Mesenchymal stem cell (in vitro differentiated cells and primary cell): Measurements from ENCODE around the gene ANKRD45. TPM values are rescaled to one million over a fixed set of nuclear protein-coding genes. Genes with fewer than 3 reads are reported as not detected.

Source experiments
- DNase-seq: peaks from one replicate; pipeline ENCODE4 v3.0.0-alpha.2; 2013
- H2AFZ ChIP-seq: one replicate; pipeline ENCODE4 v1.6.1; 2013; ENCODE audit warnings: low read depth, mild to moderate bottlenecking, control low read depth, inconsistent platforms, low read length, moderate library complexity
- H2AK5ac ChIP-seq: 2 replicates; pipeline ENCODE4 v1.6.1; 2013; ENCODE audit warnings: low read length, moderate library complexity, mild to moderate bottlenecking, inconsistent platforms; ENCODE audit not compliant: severe bottlenecking
- H2BK120ac ChIP-seq: one replicate; pipeline ENCODE4 v1.6.1; 2013; ENCODE audit warnings: low read depth, mild to moderate bottlenecking, inconsistent platforms, low read length, moderate library complexity
- H2BK12ac ChIP-seq, 2 experiments: one replicate each; pipeline ENCODE4 v1.6.1; 2013; ENCODE audit warnings: inconsistent platforms in 2 of 2, low read length in 2 of 2, mild to moderate bottlenecking in 2 of 2, moderate library complexity in 2 of 2, control low read depth in 1 of 2
- H2BK15ac ChIP-seq: one replicate; pipeline ENCODE4 v1.6.1; 2013; ENCODE audit warnings: mild to moderate bottlenecking, low read depth, inconsistent platforms; ENCODE audit not compliant: poor library complexity, severe bottlenecking
- H2BK5ac ChIP-seq: 2 replicates; pipeline ENCODE4 v1.6.1; 2013; ENCODE audit warnings: low read depth, mild to moderate bottlenecking, low read length, control low read depth, inconsistent platforms; ENCODE audit not compliant: poor library complexity, severe bottlenecking
- H3K14ac ChIP-seq, 2 experiments: one replicate each; pipeline ENCODE4 v1.6.1; 2013; ENCODE audit warnings: inconsistent platforms in 2 of 2, low read length in 2 of 2, control low read depth in 1 of 2, mild to moderate bottlenecking in 1 of 2, moderate library complexity in 1 of 2
- H3K18ac ChIP-seq, 2 experiments: one replicate each; pipeline ENCODE4 v1.6.1; 2013; ENCODE audit warnings: inconsistent platforms in 2 of 2, low read length in 2 of 2, control low read depth in 1 of 2, low read depth in 1 of 2, mild to moderate bottlenecking in 1 of 2
- H3K23ac ChIP-seq, 2 experiments: one replicate each; pipeline ENCODE4 v1.6.1; 2013; ENCODE audit warnings: inconsistent platforms in 2 of 2, low read length in 2 of 2, mild to moderate bottlenecking in 2 of 2, moderate library complexity in 2 of 2, control low read depth in 1 of 2
- H3K27ac ChIP-seq: 2 replicates; pipeline ENCODE4 v1.5.1; 2013; ENCODE audit warnings: mild to moderate bottlenecking, moderate library complexity, low read length, control low read depth, inconsistent platforms; ENCODE audit not compliant: poor library complexity, severe bottlenecking
- H3K27me3 ChIP-seq, 2 experiments: 2 replicates each; pipeline versions ENCODE4 v1.6.1 to v1.7.0; 2013; ENCODE audit warnings: low read length in 2 of 2, mild to moderate bottlenecking in 2 of 2, moderate library complexity in 2 of 2, control low read depth in 1 of 2, inconsistent platforms in 1 of 2; ENCODE audit not compliant: control insufficient read depth in 1 of 2, insufficient read depth in 1 of 2
- H3K36me3 ChIP-seq, 2 experiments: 2 replicates each; pipeline versions ENCODE4 v1.6.1 to v1.7.0; 2013; ENCODE audit warnings: low read length in 2 of 2, control low read depth in 1 of 2, inconsistent platforms in 1 of 2, low read depth in 1 of 2, mild to moderate bottlenecking in 1 of 2; ENCODE audit not compliant: insufficient read depth in 2 of 2, control insufficient read depth in 1 of 2
- H3K4ac ChIP-seq, 2 experiments: one replicate each; pipeline ENCODE4 v1.6.1; 2013; ENCODE audit warnings: inconsistent platforms in 2 of 2, low read length in 2 of 2, mild to moderate bottlenecking in 2 of 2, moderate library complexity in 2 of 2, control low read depth in 1 of 2, low read depth in 1 of 2
- H3K4me1 ChIP-seq: 2 replicates; pipeline ENCODE4 v1.6.1; 2013; ENCODE audit warnings: low read depth, low read length, control low read depth; ENCODE audit not compliant: control insufficient read depth, insufficient read depth
- H3K4me2 ChIP-seq: 2 replicates; pipeline ENCODE4 v1.6.1; 2013; ENCODE audit warnings: low read length, mild to moderate bottlenecking, inconsistent platforms; ENCODE audit not compliant: poor library complexity, severe bottlenecking
- H3K4me3 ChIP-seq, 2 experiments: 2 replicates each; pipeline versions ENCODE4 v1.5.1 to v1.7.0; 2013; ENCODE audit warnings: low read length in 2 of 2, mild to moderate bottlenecking in 2 of 2, control low read depth in 1 of 2, low read depth in 1 of 2; ENCODE audit not compliant: insufficient read depth in 1 of 2
- H3K79me1 ChIP-seq: replicated peaks from 2 replicates; pipeline ENCODE4 v1.6.1; 2013; ENCODE audit warnings: mild to moderate bottlenecking, control low read depth, low read length, inconsistent platforms; ENCODE audit not compliant: poor library complexity, severe bottlenecking
- H3K9ac ChIP-seq: 2 replicates; pipeline ENCODE4 v1.7.0; 2013; ENCODE audit warnings: mild to moderate bottlenecking, low read length, moderate library complexity
- H3K9me3 ChIP-seq: 2 replicates; pipeline ENCODE4 v1.7.0; 2013; ENCODE audit warnings: mild to moderate bottlenecking, low read length; ENCODE audit not compliant: control insufficient read depth
- H4K8ac ChIP-seq: one replicate; pipeline ENCODE4 v1.6.1; 2013; ENCODE audit warnings: inconsistent platforms, mild to moderate bottlenecking, low read length, moderate library complexity
- H4K91ac ChIP-seq: one replicate; pipeline ENCODE4 v1.6.1; 2013; ENCODE audit warnings: mild to moderate bottlenecking, low read length, inconsistent platforms
- WGBS: methylation state at CpG from one replicate; pipeline ENCODE4 v1.1.7; 2013; ENCODE audit warnings: mixed read lengths; 5-methylcytosine and 5-hydroxymethylcytosine counted together
- polyA plus RNA-seq, 2 experiments: library from polyadenylated mRNA; stranded (reverse); fragments of 200-250 nt; gene quantifications; one replicate each; pipeline ENCODE4 v1.2.3, GENCODE V29; 2013

Gene ANKRD45, protein sequence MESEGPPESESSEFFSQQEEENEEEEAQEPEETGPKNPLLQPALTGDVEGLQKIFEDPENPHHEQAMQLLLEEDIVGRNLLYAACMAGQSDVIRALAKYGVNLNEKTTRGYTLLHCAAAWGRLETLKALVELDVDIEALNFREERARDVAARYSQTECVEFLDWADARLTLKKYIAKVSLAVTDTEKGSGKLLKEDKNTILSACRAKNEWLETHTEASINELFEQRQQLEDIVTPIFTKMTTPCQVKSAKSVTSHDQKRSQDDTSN
- polyA plus RNA-seq (2013, experiment 1 of 2): 0.08 TPM
- not detected for polyA plus RNA-seq (2013, experiment 2 of 2)

DNA sequence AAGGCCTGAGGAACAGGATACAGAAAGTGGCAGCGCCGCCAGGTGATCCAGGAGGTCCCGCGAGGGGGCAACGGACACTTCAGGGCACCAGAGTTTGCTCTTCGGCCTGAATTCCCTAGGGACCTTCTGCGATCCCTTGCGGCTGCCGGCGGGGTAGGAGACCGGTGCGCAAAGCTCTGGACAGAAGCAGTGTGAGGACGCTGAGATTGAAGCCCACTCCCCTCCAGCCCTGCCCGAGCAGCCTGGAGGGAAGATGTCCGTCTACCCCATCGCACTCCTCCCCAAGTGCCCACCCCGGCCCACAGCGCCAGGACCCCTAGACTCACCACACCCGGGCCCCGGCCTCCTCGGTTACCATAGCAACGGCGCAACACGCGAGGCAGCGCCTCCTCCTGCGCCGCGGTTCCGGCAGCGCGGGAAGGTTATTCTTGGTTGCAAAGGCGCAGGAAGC lies at the start of gene ANKRD45:
Gene ANKRD45 (minus strand): TSS at position 361 of the 451 bp plus-strand sequence. CDS start 10,433 bp downstream, outside the sequence.
- DNase-seq: peak; percentile 35
- H3K23ac ChIP-seq: no peak within 1 kb of the TSS
- H4K8ac ChIP-seq: no peak within 1 kb of the TSS
- no peak within 1 kb of the TSS for H4K91ac ChIP-seq
- peaks cover 4% of the 10 kb centered on the region for H3K4me1 ChIP-seq
- H2BK5ac ChIP-seq: no peak within 1 kb of the TSS
- H2BK120ac ChIP-seq: no peak within 1 kb of the TSS
- no peak within 1 kb of the TSS for H3K18ac ChIP-seq
- no peaks in the 10 kb centered on the region for H3K36me3 ChIP-seq
- H3K14ac ChIP-seq: no peak within 1 kb of the TSS
- H2AFZ ChIP-seq: peak within 1 kb of the TSS; percentile 60
- peak within 1 kb of the TSS; percentile 87 for H3K9ac ChIP-seq
- peaks cover 0 to 17% of the 10 kb centered on the region in 2 experiments for H3K27me3 ChIP-seq
- no peak within 1 kb of the TSS for H3K4ac ChIP-seq
- H2BK15ac ChIP-seq: no peak within 1 kb of the TSS
- H2BK12ac ChIP-seq: no peak within 1 kb of the TSS
- no peaks in the 10 kb centered on the region for H3K9me3 ChIP-seq
- WGBS: 8% methylated on average over 33 of the region's 33 CpGs
- no peak within 1 kb of the TSS for H3K27ac ChIP-seq
- peak within 1 kb of the TSS; percentile 69 to 79 for H3K4me3 ChIP-seq
- no peak within 1 kb of the TSS for H2AK5ac ChIP-seq
- no peaks in the 10 kb centered on the region for H3K79me1 ChIP-seq
- H3K4me2 ChIP-seq: peak within 1 kb of the TSS; percentile 91

DNA sequence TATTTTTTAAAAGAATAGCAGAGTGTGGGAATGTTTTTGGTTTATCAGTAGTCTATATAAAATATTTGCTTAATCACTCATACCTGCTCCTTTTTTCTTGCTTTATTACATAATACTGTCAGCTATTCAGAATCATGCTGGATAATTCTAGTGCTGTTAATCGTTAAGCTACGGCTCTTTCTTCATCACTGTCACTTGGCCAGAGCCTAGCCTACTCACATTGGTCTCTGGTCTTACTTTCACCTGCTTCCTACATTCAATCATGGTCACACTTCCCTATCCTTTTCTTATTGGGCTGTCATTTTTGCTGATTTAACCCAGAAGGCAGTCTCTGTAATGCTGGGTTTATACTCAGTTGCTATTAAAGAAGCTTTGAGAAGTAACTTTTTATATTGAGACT lies 47.6 kb upstream of the ANKRD45 start:
- H3K27ac ChIP-seq: no peak overlapping the region
- no peak overlapping the region for H4K8ac ChIP-seq
- no peaks in the 10 kb centered on the region for H3K9me3 ChIP-seq
- H3K4ac ChIP-seq: no peak overlapping the region
- no peak for DNase-seq
- no peak overlapping the region for H2BK12ac ChIP-seq
- H2BK120ac ChIP-seq: no peak overlapping the region
- no peak overlapping the region for H2BK15ac ChIP-seq
- peaks cover 1% of the 10 kb centered on the region for H3K4me1 ChIP-seq
- peaks cover 0 to 2% of the 10 kb centered on the region in 2 experiments for H3K27me3 ChIP-seq
- H2AK5ac ChIP-seq: no peak overlapping the region
- H2BK5ac ChIP-seq: no peak overlapping the region
- H2AFZ ChIP-seq: no peak overlapping the region
- H3K36me3 ChIP-seq: peaks cover 3 to 28% of the 10 kb centered on the region in 2 experiments
- H3K79me1 ChIP-seq: peaks cover 11% of the 10 kb centered on the region
- H4K91ac ChIP-seq: no peak overlapping the region
- no peak overlapping the region for H3K14ac ChIP-seq
- H3K9ac ChIP-seq: peak overlapping the region; percentile 89
- peak overlapping the region in 1 of 2 experiments; percentile 82 for H3K4me3 ChIP-seq
- H3K23ac ChIP-seq: no peak overlapping the region
- whole genome bisulfite sequencing: 100% methylated on average over 2 of the region's 2 CpGs
- no peak overlapping the region for H3K18ac ChIP-seq
- no peak overlapping the region for H3K4me2 ChIP-seq

DNA sequence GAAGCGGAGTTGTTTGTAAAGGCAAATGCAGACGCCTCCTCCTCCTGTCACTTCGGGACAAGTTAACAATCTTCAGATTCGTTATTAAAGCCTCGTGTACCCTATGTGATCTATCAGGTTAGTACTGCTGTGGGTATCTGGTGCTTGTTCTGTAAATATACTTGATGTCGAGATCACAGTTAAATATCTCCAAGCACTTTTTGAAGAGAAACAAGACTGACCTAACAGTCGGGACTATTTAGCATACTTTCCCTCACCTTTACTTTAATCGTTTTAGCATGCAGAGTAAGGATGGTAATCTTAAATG lies 45.8 kb upstream of the ANKRD45 start:
- H4K91ac ChIP-seq: no peak overlapping the region
- peaks cover 6% of the 10 kb centered on the region for H3K79me1 ChIP-seq
- no peak overlapping the region for H2BK12ac ChIP-seq
- H3K9me3 ChIP-seq: no peaks in the 10 kb centered on the region
- H3K4ac ChIP-seq: no peak overlapping the region
- H2AK5ac ChIP-seq: no peak overlapping the region
- H3K4me1 ChIP-seq: peaks cover 1% of the 10 kb centered on the region
- H3K4me3 ChIP-seq: peak overlapping the region; percentile 78 to 82
- no peak overlapping the region for H2AFZ ChIP-seq
- H3K23ac ChIP-seq: no peak overlapping the region
- peaks cover 3 to 19% of the 10 kb centered on the region in 2 experiments for H3K36me3 ChIP-seq
- no peak overlapping the region for H2BK15ac ChIP-seq
- WGBS: 3% methylated on average over 4 of the region's 8 CpGs
- H3K9ac ChIP-seq: peak overlapping the region; percentile 89
- H2BK120ac ChIP-seq: no peak overlapping the region
- no peak overlapping the region for H2BK5ac ChIP-seq
- H3K4me2 ChIP-seq: peak overlapping the region; percentile 37
- no peak for DNase-seq
- H3K18ac ChIP-seq: peak overlapping the region in 1 of 2 experiments; percentile 79
- no peak overlapping the region for H4K8ac ChIP-seq
- peak overlapping the region; percentile 84 for H3K27ac ChIP-seq
- H3K27me3 ChIP-seq: peaks cover 0 to 8% of the 10 kb centered on the region in 2 experiments
- no peak overlapping the region for H3K14ac ChIP-seq

DNA sequence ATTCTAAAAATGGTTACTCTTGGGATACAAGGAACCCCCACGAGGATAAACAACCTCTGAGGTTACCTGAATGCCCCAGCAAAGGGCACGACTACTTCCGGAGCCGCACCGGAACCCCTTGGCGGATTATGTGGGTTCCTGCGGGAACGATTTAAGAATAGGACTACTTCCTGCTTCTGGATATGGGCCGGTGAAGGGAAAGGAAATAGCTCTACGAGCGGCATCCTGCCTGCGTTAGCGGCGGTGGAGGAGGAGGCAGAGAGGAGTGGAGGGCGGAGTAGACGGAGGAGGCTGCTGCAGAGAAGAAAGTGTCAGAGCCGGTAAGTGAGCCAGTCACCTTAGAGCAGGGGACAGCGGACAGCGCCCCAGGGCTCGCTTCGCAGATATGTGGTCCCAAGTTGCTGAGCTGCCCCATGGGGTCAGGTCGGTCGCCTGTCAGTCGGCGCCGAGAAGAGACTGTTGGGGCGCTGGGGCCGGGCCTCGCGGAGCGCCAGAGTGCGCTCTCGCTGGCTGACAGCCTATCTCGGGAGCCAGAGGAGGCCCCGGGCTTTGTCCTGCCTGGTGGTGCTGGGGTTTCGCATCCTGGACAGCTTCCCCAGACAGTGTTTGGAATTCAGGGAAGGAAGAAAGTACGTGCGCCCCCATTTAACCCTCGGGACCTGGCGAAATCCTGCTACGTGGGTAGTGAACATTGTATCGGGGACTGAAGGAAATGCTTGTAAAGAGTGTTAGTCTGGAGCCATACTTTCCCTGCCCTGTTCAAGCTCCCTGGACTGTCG lies 45.3 kb upstream of the ANKRD45 start, which contains the start of gene KLHL20:
Gene KLHL20 (plus strand): TSS at position 223 of the 779 bp plus-strand sequence. CDS start 1,063 bp downstream, outside the sequence.
- Histone ChIP-seq H3K27me3 (peaks cover 0 to 13% of the 10 kb centered on the region in 2 experiments), H3K18ac (peak within 1 kb of the TSS; percentile 58 to 79), H3K9ac (peak within 1 kb of the TSS; percentile 89), H2BK15ac (peak within 1 kb of the TSS; percentile 99), H3K4me2 (peak within 1 kb of the TSS; percentile 73), H3K9me3 (no peaks in the 10 kb centered on the region), H3K14ac (peak within 1 kb of the TSS in 1 of 2 experiments; percentile 66), H3K27ac (peak within 1 kb of the TSS; percentile 84), H3K4me3 (peak within 1 kb of the TSS; percentile 78 to 82), H2AFZ (peak within 1 kb of the TSS; percentile 96), H2AK5ac (peak within 1 kb of the TSS; percentile 6), H2BK120ac (no peak within 1 kb of the TSS), H3K79me1 (peaks cover 6% of the 10 kb centered on the region), H3K4ac (peak within 1 kb of the TSS; percentile 67 to 68), H2BK5ac (peak within 1 kb of the TSS; percentile 3), H3K4me1 (peaks cover 1% of the 10 kb centered on the region), H2BK12ac (no peak within 1 kb of the TSS), H4K8ac (peak within 1 kb of the TSS; percentile 98), H3K23ac (no peak within 1 kb of the TSS), H3K36me3 (peaks cover 3 to 14% of the 10 kb centered on the region in 2 experiments), H4K91ac (peak within 1 kb of the TSS; percentile 43)
- peak; percentile 95 for DNase-seq
- WGBS: under 1% methylated on average over 42 of the region's 43 CpGs
